ENCODE measurements around the gene E2F1. TPM values are rescaled to one million over a fixed set of nuclear protein-coding genes. Genes with fewer than 3 reads are reported as not detected.
"Not testable (repeated sequence)": the region's sequence is repeated elsewhere in the genome, so short reads cannot be mapped to it uniquely, and the experiment has no call there.

E2F1 gene
- total and polyA plus RNA-seq, 10 donors, result 2.5 to 6.9 (median 5.0) TPM

DNA sequence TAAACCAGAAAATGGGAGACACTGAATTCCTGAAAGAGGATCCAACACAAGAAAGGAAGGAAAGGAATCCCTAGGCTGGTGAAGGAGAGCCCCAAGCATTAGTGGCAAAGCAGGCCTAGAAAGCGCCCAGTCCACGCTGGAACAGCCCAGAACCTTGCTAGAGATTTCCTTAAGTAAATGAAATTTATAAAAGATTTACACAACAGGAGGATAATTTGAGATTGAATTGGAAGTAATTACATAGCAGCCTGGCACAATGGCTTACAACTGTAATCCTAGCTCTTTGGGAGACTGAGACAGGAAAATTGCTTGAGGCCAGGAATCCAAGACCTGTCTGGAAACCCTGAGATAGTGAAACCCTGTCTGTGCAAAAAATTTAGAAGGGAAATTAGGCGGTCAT, 50.8 kb downstream of the E2F1 start:
- TF ChIP-seq POLR2A (IDR thresholded peaks at IDR 0.05), result no peak
- Histone ChIP-seq H3K36me3 (peaks cover 0 to 94% (median 52%) of the 10 kb centered on the region in 6 donors), H3K4me3 (no peak overlapping the region), H3K4me1 (no peaks in the 10 kb centered on the region), H3K9me3 (no peaks in the 10 kb centered on the region), H3K27me3 (replicated peaks in 1 of 7) (no peaks in the 10 kb centered on the region), H3K27ac (no peak overlapping the region)
- WGBS, 5 donors, result 96 to 99% (median 97%) methylated on average over 3 of the region's 3 CpGs
- no peak for DNase-seq
- intact Hi-C loops (cut with DNase I; ENCODE audit: low total_unique reads), result no loop called here

DNA sequence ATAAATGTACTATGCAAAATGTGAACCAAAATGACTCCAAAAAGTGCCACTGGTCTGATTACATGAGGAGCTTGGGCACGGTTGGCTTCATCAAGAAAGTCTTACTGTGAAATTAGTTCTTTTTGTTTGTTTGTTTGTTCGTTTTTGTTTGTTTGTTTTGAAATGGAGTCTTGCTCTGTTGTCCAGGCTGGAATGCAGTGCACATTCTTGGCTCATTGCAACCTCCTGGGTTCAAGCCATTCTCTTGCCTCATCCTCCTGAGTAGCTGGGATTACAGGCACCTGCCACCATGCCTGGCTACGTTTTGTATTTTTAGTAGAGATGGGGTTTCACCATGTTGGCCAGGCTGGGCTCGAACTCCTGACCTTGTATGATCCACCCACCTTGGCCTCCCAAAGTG, 54.3 kb downstream of the E2F1 start:
- H3K4me1 ChIP-seq; H3K9me3 ChIP-seq; H3K27ac ChIP-seq; intact Hi-C loops (cut with DNase I; ENCODE audit: low total_unique reads); H3K4me3 ChIP-seq; DNase-seq; H3K27me3 ChIP-seq (replicated peaks in 1 of 7): not testable (repeated sequence)
- peaks cover 0 to 94% (median 50%) of the 10 kb centered on the region in 6 donors for H3K36me3 ChIP-seq
- 90 to 95% (median 92%) methylated on average over 4 of the region's 4 CpGs for WGBS, 5 donors

DNA sequence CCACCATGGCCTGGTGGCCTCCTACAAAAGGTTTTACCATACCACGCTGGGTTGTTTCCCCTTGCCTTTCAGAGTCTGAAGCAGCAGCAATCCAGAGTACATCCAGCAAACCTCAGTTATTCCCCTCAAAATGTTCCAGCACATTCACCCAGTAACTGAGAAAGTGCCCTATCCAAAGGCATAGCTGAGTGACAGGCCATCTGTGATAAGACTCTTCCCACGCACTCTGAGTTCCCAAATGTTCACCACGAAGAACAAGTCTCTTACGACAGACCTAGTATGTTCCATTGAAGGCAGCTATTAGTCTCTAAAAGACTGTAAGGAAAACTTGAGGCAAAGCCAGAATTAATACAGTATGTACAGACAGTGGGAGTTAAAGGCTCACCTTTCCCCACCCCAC, 55.7 kb downstream of the E2F1 start:
- 87 to 97% (median 90%) methylated on average over 4 of the region's 4 CpGs for WGBS, 5 donors
- TF ChIP-seq POLR2A (IDR thresholded peaks at IDR 0.05) (no peak), POLR2AphosphoS5 (IDR thresholded peaks at IDR 0.05) (no peak)
- TF ChIP-seq, protein P1, sequence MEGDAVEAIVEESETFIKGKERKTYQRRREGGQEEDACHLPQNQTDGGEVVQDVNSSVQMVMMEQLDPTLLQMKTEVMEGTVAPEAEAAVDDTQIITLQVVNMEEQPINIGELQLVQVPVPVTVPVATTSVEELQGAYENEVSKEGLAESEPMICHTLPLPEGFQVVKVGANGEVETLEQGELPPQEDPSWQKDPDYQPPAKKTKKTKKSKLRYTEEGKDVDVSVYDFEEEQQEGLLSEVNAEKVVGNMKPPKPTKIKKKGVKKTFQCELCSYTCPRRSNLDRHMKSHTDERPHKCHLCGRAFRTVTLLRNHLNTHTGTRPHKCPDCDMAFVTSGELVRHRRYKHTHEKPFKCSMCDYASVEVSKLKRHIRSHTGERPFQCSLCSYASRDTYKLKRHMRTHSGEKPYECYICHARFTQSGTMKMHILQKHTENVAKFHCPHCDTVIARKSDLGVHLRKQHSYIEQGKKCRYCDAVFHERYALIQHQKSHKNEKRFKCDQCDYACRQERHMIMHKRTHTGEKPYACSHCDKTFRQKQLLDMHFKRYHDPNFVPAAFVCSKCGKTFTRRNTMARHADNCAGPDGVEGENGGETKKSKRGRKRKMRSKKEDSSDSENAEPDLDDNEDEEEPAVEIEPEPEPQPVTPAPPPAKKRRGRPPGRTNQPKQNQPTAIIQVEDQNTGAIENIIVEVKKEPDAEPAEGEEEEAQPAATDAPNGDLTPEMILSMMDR (IDR thresholded peaks at IDR 0.05 in 8 of 11, conservative IDR thresholded peaks at IDR 0.05 in 3 of 11), result no peak
- intact Hi-C loops (cut with DNase I; ENCODE audit: low total_unique reads), result no loop called here
- H3K4me1 ChIP-seq, result no peaks in the 10 kb centered on the region
- peaks cover 0 to 97% (median 51%) of the 10 kb centered on the region in 6 donors for H3K36me3 ChIP-seq
- no peaks in the 10 kb centered on the region for H3K9me3 ChIP-seq
- H3K27ac ChIP-seq, result no peak overlapping the region
- no peak overlapping the region for H3K4me3 ChIP-seq
- DNase-seq, result no peak
- H3K27me3 ChIP-seq (replicated peaks in 1 of 7), result no peaks in the 10 kb centered on the region

DNA sequence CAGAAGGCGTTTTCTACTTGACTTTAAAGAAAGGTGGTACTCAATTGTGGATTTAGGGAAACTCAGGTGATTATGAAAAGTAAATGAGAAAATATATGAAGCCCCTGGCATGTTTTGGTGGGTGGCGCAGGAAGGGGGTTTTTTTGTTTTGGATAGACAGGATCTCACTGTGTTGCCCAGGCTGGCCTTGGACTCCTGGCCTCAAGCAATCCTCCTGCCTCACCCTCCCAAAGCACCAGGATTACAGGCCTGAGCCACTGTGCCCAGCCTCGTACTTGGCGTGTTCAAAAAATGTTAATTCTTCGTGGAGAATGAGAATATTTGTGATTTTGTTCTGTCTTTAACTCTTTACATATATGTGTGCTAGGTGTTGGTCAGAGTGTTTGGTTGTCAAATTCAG, 56.2 kb downstream of the E2F1 start:
- Histone ChIP-seq H3K36me3 (peaks cover 0 to 97% (median 57%) of the 10 kb centered on the region in 6 donors), H3K4me1 (no peaks in the 10 kb centered on the region), H3K27ac (no peak overlapping the region), H3K4me3 (no peak overlapping the region), H3K9me3 (no peaks in the 10 kb centered on the region), H3K27me3 (replicated peaks in 1 of 7) (no peaks in the 10 kb centered on the region)
- intact Hi-C loops (cut with DNase I; ENCODE audit: low total_unique reads), result no loop called here
- TF ChIP-seq POLR2A (IDR thresholded peaks at IDR 0.05) (no peak), POLR2AphosphoS5 (IDR thresholded peaks at IDR 0.05) (no peak)
- TF ChIP-seq, protein P1 (IDR thresholded peaks at IDR 0.05 in 8 of 11, conservative IDR thresholded peaks at IDR 0.05 in 3 of 11), result no peak
- DNase-seq, result no peak
- WGBS, 5 donors, result 87 to 97% (median 95%) methylated on average over 5 of the region's 5 CpGs

DNA sequence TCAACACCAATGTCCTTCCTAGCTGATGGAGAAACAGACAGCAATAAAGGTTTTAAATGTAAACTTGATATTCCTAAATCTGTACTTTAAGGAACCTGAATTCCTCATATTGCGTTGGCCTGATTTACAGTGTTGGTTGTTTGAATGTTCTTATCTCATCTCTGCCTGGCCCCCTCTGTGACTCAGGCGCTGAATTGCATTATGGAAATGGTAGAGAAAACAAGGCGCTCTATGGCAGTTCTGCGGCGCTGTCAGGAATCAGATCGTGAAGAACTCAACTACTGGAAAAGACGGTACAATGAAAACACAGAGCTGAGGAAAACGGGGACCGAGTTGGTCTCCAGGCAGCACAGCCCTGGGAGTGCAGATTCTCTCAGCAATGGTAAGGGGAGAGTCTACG, 56.7 kb downstream of the E2F1 start:
- H3K36me3 ChIP-seq, result peaks cover 0 to 99% (median 61%) of the 10 kb centered on the region in 6 donors
- WGBS, 5 donors, result 94 to 97% (median 96%) methylated on average over 10 of the region's 10 CpGs

More for the DNA sequence above, 56.7 kb downstream of the E2F1 start:
- Histone ChIP-seq H3K9me3 (no peaks in the 10 kb centered on the region), H3K27ac (no peak overlapping the region), H3K27me3 (replicated peaks in 1 of 7) (no peaks in the 10 kb centered on the region), H3K4me1 (peaks cover 0 to 4% (median 0%) of the 10 kb centered on the region in 6 donors), H3K4me3 (no peak overlapping the region)
- no peak for DNase-seq
- no peak for TF ChIP-seq POLR2AphosphoS5 (IDR thresholded peaks at IDR 0.05)
- intact Hi-C loops (cut with DNase I; ENCODE audit: low total_unique reads), result no loop called here

All from spleen (tissue), 11 donors.